Measurements from ENCODE around the gene BRF1.
"Not testable (repeated sequence)": the region's sequence is repeated elsewhere in the genome, so short reads cannot be mapped to it uniquely, and the experiment has no call there.

The BRF1 gene

DNA sequence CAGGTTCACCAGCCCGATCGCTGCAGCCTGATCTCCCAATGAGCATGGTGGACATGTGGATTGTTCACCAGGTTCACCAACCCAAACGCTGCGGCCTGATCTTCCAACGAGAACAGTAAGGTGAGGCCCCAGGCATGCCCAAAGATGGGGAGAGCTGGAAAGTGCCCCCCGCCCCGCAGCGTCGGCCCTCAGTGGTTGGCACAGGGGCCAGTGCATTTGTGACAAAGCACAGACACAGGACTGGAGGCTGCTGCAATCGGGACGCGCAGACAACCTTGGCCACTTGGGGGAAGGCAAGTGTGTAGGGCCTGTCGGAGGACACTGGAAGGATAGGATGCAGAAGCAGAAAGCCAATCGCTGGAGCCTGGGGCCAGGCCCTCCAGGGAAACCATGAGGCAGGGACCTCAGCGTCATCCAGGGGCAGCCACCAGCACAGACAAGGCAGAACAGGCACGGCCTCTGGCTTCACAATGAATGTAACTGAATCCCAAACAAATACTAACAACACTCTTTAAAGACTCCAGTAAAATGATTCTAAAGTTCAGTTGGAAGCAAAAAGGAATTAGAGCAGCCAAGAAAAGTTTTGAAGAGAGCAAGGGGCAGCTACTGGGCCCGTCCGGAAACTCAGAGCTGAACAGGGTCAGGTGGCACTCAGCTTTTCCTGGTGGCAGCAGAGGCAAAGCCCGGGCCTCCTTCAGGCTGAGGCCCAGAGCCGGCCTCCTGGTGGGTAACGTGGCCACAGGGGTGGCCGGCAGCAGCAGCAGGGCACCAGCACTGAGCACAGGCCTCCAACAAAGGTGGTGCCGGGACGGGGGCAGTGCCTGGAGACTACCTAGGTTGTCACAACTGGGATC lies 13.3 kb downstream of the BRF1 start:
- DNase-seq = no peak

DNA sequence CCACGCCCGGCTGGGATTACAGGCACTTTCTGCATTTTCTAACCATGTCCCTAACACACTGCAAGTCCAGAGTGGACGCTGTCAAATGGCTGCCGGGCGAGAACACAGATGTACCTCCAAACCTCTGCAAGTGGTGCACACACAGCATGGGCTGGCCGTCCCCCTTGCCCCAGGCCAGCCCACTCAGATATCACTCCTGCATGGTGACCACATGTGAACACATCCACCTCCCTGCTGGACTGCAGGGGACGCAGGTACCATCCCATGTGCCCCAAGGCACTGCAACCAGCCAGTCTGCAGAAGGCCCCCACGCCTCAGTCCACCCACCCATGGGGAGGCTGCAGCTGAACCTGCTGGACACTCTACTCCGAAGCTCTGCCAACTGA lies 14.0 kb downstream of the BRF1 start:
- no peak for DNase-seq

DNA sequence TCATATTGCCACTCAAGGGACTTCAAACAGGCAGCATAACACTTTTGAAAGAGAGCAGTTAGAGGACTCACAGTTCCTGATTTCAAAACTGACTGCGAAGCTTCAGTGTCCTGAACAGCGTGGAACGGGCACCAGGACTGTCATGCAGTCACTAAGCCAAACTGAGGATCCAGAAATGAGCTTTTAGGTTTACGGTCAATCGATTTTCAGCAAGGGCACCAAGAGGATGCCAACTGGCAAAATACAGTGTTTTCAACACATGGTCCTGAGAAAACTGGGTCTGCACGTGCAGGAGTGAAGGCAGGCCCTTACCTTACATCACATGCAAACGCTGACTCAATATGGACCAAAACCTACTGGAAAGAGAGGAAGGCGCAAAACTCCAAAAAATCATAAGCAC lies 15.6 kb downstream of the BRF1 start:
- no peak for DNase-seq

DNA sequence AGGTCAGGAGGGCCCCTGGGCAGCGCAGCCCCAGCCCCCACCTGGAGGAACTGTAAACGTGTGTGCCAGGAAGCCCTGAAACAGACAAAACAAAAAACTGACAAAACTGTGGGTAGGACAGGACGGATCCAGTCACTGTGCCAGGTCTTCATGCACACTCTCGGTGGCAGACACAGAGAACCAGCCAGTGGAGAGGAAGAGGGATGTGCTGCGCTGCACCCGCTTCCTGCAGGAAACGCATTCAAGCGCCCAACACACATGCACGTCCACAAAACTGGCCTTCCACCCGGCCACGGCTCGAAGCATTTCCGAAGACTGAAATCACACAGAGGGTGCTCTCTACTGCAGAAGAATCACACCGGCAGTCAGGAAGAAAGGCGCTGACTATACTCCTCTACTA lies 16.9 kb downstream of the BRF1 start:
- DNase-seq = peak; percentile 9

DNA sequence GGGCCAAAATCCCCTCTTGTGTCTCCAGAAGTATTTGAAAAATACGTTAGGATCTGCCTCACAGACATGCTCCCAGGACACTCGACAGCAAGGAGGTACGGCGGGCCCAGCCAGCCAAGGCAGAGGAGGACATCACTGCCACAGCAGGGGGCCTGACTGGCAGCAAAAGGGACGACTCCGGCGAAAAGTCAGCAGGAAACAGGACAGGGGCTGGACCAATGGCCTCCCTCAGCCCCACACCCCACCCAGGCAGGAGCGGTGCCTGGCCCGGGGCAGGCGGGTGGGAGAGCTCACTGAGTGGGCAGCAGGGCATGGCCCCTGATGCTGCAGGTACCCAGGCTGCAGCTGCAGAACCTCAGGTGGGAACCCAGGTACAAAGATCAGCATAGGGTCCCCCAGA lies 17.8 kb downstream of the BRF1 start:
- DNase-seq = no peak

DNA sequence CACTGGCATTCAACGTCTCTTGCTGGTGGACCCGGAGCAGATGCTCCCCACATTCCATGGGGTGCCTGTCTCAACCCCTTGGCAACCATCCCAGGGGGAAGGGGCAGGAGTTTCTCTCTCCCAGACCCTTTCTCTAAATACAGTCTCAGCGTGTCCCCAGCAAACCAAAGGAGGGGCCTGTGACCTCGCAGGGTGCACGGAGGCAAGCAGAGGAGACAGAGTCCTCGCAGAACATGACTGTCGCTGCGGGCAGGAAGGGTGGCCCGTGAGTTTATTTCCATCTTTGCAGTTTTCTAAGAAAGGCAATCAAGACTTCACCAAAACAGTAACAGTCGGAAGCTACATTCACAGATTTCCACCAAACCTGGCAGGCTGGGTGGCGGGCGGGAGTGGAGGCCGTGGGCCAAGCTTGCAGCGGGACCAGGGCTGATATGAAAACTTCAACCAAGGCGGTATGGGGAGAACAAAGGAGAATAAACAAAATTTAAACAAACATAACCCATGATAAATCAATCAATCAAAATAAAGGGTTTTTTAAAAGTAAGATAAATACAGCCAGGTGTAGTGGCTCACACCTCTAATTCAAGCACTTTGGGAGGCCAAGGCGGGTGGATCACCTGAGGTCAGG lies 18.6 kb downstream of the BRF1 start:
- DNase-seq = no peak

DNA sequence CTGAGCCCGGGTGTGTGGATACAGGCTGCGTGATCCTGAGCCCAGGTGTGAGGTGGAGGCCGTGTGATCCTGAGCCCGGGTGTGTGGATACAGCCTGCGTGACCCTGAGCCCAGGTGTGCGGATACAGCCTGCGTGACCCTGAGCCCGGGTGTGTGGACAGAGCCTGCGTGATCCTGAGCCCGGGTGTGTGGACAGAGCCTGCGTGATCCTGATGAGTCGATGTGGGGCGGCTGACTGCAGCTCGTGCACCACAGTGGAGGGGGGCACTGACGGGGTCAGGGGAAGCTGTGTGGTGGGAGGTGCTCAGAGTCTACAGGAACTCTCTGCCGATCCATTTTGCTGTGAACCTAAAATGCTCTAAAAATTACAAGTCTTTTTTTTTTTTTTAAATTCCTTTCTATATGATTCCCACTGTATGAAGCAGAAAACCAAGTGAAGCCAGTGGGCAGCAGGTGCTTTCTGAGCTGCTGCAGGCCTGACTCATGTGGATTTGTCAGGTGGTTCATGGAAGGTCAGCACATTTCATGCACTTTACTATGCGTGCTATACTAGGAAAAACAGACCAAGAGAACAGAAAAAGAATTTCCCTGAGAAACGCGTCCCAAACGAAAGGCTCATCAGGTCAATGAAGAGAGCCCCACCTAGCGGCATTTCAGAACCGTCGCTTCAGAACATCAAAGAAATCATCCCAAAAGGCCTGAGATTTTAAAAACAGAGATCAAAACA lies 19.3 kb downstream of the BRF1 start:
- peak; percentile 75 for DNase-seq

DNA sequence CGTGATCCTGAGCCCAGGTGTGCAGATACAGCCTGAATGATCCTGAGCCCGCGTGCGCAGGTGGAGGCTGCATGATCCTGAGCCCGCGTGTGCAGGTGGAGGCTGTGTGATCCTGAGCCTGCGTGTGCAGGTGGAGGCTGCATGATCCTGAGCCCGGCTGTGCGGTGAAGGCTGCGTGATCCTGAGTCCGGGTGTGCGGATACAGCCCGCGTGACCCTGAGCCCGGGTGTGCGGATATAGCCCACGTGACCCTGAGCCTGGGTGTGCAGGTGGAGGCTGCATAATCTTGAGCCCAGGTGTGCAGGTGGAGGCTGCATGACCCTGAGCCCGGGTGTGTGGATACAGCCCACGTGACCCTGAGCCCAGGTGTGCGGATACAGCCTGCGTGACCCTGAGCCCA lies 20.3 kb downstream of the BRF1 start:
- no peak for DNase-seq

DNA sequence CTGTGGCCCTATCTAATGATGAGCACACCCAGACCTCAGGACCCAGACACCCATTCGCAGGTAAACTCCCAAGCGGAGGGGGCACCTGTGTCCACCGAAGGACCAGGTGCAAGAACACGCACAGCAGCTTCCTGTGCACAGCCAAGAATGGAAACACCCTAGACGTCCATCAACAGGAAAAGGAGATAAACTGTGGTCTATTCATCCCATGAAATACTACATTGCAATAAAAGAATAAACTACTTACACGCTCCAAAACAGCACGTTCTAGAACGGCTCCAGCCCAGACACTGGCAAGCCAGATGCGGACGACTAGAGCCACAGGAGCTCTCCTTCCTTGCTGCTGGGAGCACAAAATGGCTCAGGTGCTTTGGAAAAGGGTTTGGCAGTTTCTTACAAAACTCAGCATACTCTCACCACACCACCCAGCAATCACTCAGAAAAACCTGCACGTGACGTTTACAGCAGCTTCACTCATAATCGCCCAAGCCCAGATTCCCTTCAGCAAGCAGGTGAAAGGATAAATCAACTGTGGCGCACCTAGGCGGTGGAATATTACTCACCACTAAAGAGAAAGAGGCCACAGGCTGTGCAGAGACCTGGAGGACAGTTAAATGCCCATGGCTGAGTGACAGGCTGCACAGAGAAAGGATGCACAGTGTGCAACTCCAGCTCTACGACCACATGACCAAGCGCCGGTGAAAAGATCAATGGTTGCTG lies 21.0 kb downstream of the BRF1 start:
- no peak for DNase-seq

DNA sequence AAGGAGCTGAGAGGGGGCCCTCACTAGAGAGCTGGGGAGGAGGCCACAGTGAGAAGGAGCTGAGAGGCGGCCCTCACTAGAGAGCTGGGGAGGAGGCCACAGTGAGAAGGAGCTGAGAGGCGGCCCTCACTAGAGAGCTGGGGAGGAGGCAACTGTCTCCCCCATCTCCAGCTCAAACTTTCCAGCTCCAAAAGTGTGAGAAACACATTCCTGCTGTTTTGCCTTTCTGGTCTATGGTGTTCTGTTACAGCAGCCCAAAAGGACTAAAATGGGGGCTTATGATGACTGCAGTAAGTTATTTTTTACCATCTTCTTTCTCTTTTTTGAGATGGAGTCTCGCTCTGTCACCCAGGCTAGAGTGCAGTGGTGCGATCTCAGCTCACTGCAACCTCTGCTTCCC lies 23.4 kb downstream of the BRF1 start:
- not testable (repeated sequence) for DNase-seq

DNA sequence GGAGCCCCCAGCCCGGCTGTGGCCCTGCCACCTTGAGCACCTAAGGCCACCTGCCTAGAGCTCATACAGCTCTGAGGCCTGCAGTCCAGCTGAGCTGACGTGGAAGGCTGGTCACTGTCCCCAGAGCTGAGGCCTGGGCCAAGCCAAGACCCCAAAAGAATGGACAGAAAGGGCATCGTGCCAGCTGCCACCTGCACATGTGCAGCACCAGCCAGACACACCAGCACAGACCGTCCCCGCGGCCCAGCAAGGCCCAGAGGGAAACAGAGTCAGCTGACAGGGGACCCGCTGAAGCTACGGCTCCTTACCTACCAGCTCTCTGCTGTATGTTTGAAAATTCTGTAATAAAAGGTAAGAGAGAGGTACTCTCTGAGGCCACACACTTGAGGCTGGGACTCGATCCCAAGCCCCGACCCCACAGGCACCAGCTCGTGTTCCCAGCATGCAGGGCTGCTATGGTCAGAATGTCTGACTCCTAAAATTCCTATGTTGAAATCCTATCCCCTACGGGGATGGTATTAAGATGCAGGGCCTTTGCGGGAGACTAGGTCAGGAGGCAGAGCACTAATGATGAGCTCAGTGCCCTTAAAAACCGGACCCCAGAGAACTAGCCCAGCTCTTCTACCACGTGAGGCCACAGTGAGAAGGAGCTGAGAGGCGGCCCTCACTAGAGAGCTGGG lies 25.4 kb downstream of the BRF1 start:
- no peak for DNase-seq

DNA sequence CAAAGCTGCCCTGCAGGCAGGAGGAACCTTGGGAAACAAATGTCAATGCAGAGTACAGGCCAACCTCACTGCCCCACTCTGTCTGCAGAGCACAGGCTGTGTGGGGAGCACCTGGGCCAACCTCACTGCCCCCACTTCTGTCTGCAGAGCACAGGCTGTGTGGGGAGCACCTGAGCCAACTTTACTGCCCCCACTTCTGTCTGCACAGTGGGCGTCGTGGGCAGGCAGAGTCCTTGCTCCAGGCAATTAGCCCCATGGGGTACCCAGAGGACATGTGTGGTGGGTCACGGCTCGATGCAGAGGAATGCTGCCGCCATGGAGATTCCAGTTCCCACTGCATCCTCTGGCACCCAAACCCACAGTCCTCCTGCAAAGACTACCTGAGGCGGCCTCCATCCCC lies 26.2 kb downstream of the BRF1 start:
- no peak for DNase-seq

DNA sequence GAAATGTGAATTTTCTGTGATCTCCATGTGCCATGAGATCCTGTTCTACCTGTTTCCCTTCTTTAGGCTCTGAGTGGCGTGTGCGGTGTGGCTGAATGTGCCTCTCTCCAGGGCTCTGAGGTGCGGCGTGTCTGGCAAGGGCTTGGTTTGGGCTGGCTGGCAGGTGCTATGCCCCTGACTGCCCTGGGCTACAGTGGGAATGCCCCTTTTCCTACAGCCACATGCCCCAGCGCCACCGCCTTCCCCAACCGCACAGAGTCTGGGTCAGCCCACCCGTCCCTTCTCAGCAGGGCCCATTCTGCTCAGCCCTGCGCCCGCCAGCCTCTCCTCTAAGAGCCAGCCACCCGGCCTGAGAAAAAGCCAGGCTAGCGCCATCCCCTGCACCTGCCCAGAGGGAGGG lies 27.7 kb downstream of the BRF1 start:
- DNase-seq = no peak

DNA sequence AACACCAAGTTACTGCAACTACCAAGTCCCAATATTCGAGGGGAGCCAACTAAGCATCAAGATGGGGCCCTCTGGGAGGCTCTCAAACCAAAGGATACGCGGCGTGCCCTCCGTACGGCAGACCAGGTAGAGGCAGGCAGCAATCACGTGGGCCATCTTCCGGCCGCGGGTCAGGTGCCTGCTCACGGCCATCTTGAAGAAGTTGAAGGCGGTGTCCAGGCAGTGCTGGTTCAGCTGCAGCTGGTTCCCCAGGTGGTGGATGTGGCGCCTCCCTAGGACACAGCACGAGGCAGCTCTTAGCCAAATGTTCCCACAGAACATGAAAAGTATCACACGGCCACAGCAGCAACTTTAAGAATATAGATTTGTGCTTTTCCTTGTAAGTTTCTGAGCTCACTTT lies 28.2 kb downstream of the BRF1 start:
- no peak for DNase-seq

DNA sequence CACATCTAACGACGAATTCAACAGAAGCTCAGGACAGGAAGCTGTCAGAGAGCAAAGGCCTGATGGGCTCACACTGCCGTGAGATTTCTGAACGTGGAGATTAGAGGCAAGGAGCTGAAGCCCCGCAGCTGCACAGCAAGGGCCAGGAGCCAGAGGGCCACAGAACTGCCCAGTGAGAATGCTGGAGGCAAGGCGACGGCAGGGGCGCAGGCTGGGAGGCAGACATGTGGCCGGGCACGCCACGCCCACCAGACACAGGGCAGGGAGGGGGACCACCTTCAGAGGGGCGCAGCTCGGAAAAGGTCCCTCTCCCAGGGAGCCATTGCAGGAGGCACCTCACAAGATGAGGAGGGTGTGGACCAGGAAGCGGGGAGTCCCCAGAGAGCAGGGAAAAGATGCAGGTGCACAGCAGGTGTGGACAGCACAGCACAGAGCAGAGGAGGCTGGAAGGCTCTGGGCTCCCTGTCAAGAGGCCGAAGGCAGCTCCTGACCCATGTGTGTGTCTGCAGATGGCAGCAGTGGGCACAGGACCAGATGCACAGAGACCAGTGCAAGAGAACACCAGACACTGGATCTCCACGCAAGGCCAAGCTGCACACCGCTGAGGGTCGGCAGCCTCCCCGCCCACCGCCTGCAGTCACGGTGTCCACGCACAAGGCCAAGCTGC lies 29.4 kb downstream of the BRF1 start:
- no peak for DNase-seq

DNA sequence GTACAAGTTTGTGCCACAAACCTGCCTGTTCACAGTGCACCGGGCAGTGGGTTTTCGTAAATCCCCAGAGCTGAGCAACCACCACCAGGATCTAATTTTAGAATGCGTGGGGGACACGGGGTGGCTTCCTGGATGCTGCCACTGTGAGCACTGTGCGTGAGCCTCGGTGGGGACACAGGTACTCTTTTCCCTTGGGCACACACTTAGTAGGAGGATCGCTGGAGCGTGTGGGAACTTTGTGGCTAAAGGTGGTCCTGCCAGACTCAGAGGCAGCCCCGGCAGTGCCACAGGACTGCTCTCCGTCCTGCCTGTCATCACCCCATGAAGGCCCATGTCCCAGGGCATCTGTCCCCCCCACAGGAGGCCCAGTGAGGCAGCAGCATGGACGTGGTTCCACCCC lies 31.4 kb downstream of the BRF1 start:
- DNase-seq = no peak

DNA sequence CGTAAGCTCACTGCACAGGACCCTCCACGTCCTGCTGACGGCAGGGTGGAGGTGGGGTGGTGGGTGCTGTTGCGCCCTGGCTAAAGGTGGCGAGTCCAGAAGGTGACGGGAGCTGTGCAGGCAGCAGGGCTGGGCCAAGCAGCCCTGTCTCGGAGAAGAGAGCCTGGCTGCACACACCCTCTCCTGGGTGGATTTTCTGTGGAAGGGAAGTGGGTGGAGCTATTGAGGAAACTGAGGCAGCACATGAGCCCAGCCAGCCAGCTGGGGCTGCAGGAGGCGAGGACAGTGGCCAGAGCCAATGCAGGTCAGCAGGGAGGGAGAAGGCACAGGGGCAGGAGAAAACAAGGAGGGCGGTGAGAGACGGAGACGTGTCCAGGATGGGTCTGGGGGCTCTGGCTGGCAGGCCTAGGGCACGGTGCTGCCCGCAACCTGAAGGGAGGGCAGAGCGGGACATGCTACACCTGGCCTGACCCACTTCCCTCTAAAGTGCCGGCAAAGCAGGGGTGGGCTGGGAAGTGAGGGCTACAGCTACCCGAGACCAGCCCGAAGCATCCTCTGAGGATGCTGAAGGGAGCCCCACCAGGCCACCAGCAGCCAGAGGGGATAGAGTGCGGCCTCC lies 32.0 kb downstream of the BRF1 start:
- DNase-seq = no peak

DNA sequence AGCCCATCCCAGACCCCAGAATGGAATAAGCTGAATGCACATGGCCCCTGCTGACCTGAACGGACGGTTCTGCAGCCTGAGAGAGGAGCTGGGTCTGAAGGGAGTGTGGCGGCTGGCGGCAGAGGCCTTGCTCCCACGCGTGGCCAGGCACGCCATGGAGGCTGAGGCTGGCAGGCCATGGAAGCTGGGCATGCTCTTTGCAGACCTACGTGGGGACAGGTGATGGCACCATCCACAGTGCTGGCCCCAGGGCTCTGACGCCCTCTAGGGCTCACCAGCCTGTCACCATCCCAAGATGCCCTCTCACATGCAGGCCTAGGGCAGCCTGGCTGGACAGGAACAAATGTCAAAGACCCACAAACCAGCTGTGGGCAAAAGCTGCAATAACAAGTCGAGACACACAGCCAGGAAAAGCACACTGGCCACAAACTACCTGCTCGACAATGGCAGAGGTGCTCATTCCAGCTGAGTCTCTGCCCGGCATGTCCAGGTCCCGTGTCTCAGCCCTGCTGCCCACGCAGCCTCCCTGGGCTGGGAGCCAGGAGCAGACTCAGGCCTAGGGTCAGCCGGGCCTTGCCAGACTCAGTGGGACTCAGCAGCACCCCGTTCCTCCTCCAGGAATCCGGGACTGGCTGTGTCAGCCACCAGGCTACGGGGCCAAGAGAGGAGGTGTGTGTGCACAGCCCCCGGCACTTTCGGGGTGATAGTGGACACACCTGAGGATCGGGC lies 32.8 kb downstream of the BRF1 start:
- no peak for DNase-seq

DNA sequence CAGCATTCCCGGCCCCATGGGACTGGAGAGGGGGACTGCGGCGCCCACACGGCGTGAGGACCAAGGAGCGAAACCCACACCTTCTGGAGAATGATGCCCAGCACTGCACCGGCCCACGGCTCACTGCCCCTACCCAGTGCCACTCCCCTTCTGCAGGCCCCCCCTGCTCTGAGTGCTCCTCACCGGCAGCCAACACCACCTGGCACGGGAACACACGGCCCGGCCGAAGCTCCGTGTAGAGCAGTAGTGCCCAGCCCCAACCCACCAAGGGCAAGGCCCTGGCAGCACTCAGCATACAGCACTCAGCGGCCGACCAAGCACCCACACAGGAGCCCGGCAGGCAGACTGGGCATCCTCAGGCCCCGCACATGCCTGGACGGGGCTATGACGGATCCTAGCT lies 39.0 kb downstream of the BRF1 start:
- no peak for DNase-seq

DNA sequence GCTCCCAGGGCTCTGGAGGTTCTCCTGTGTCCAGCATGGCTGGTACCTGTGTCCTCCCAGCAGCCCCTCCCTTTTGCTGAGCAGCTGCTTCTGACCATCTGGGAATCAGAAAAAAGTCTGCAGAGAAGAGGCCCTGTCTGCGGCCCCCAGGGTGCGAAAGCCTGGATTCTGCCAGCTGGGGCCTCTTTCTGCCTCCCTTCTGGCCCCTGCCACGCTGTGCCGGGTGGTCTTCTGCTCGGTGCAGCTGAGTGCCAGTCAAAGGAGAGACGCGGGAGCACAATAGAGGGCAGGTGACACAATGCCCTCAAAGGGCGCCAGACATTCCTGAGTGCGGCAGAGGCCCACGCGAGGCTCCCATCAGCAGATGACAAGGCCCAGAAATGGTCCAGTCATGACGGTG lies 39.8 kb downstream of the BRF1 start:
- no peak for DNase-seq

DNA sequence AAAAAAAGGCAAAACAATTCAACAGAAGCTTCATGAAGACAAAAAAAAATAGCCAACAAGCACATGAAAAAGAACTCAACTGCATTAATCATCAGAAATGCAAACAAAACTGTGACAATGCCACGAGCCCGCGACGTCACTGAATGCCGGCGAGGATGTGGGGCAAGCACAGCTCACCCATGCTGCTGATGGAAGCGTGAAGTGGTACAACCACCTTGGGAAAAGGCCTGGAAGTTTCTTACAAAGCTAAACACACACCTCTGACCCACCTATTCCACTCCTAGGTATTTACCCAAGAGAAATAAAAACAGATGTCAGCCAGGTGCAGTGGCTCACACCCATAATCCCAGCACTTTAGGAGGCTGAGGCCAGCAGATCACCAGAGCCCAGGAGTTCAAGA lies 42.0 kb downstream of the BRF1 start:
- no peak for DNase-seq

Measured in hematopoietic multipotent progenitor cell treated with erythropoietin and hydrocortisone succinate and interleukin-3 and kit ligand, for 6 days (in vitro differentiated cells).